ENCODE data around the gene CIRBP. TPM values are rescaled to one million over a fixed set of nuclear protein-coding genes. Genes with fewer than 3 reads are reported as not detected.
A peak's percentile ranks its signal among the peaks of the same experiment; 100 is the strongest.

CIRBP gene
- total and polyA plus RNA-seq, 2 of the 13 experiments (the other 11 are each of a cell fraction or from before 2014, with no cell fraction given), result 133 to 140 TPM

DNA sequence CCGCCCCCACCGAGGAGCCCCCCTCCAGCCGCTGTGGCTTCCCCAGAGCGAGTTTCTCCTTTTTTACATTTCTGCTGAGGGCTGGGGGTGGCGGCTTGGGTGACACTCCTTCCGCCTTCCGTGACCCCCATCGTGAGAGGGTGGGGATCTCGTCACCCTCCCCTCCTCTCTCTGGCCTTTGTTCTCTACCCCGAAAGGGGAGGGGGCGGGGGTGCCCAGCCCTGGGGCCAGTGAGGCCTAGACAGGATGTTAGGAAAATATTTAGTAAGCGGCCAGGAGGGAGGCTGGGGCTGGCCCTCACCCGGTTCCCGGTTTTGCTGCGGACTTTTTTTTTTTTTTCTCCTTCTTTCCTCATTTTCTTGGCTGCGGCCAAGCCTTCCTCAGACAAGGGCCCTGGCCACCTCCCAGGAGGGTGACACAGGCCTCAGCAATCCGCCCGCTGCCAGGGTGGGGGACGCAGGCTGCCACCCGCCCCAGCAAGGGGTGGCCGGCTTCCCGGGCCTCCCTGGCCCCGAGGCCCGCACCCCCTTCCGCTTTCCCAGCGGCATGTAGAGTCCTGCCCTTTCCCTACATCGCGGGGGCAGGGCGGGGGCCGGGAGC lies 16.8 kb upstream of the CIRBP start (continued):
- TF ChIP-seq EP300 (IDR thresholded peaks at IDR 0.05; ENCODE audit: low read depth in 2 of 2, low read length in 2 of 2) (peak in 1 of 2 experiments; percentile 60; a peak in 2 of 4 replicates), EP300 (CRISPR knock-in tag; IDR thresholded peaks at IDR 0.05; ENCODE audit: borderline replicate concordance) (no peak), THAP11 (CRISPR knock-in tag; IDR thresholded peaks at IDR 0.05) (peak; percentile 39; the same call in 1 of the 2 replicates), SPEN (CRISPR knock-in tag; IDR thresholded peaks at IDR 0.05; ENCODE audit: low read depth) (peak; percentile 74; the same call in 1 of the 2 replicates), E2F2 (CRISPR knock-in tag; IDR thresholded peaks at IDR 0.05; ENCODE audit: borderline replicate concordance) (no peak), ZNF598 (CRISPR knock-in tag; IDR thresholded peaks at IDR 0.05; ENCODE audit: borderline replicate concordance) (no peak), SAP130 (CRISPR knock-in tag; IDR thresholded peaks at IDR 0.05; ENCODE audit: low read depth) (peak; percentile 87), BORCS8-MEF2B (CRISPR knock-in tag; IDR thresholded peaks at IDR 0.05) (no peak), SAFB2 (CRISPR knock-in tag; IDR thresholded peaks at IDR 0.05; ENCODE audit: borderline replicate concordance, low read depth) (no peak), SOX5 (CRISPR knock-in tag; IDR thresholded peaks at IDR 0.05; ENCODE audit: borderline replicate concordance) (peak; percentile 83), KDM2A (CRISPR knock-in tag; IDR thresholded peaks at IDR 0.05; ENCODE audit: borderline replicate concordance, low read depth) (peak; percentile 53; the same call in 1 of the 2 replicates), NONO (IDR thresholded peaks at IDR 0.05) (no peak), NONO (CRISPR knock-in tag; conservative IDR thresholded peaks at IDR 0.05) (peak; percentile 3; the same call in 1 of the 2 replicates), ZNF335 (CRISPR knock-in tag; IDR thresholded peaks at IDR 0.05) (no peak), ZSCAN25 (CRISPR knock-in tag; IDR thresholded peaks at IDR 0.05) (no peak; the same call in 1 of the 2 replicates), TEAD3 (CRISPR knock-in tag; optimal IDR thresholded peaks at IDR 0.05; ENCODE audit: borderline replicate concordance) (peak; percentile 37), HDAC1 (CRISPR knock-in tag; IDR thresholded peaks at IDR 0.05) (peak; percentile 46; the same call in 1 of the 2 replicates), SRSF4 (IDR thresholded peaks at IDR 0.05; ENCODE audit: low read depth, low read length, poor library complexity, severe bottlenecking) (no peak), HHEX (CRISPR knock-in tag; IDR thresholded peaks at IDR 0.05) (no peak), SALL1 (CRISPR knock-in tag; IDR thresholded peaks at IDR 0.05) (peak; percentile 50; the same call in 1 of the 2 replicates), NKX3-1 (CRISPR knock-in tag; IDR thresholded peaks at IDR 0.05) (no peak), HNF4A (CRISPR knock-in tag; IDR thresholded peaks at IDR 0.05) (peak; percentile 46; the same call in 1 of the 2 replicates), MAZ (IDR thresholded peaks at IDR 0.05; ENCODE audit: borderline replicate concordance, low read depth, low read length) (peak; percentile 36; the same call in 1 of the 2 replicates), MAZ (CRISPR knock-in tag; IDR thresholded peaks at IDR 0.05; ENCODE audit: low read depth) (peak; percentile 90)
- TF ChIP-seq, protein P1, sequence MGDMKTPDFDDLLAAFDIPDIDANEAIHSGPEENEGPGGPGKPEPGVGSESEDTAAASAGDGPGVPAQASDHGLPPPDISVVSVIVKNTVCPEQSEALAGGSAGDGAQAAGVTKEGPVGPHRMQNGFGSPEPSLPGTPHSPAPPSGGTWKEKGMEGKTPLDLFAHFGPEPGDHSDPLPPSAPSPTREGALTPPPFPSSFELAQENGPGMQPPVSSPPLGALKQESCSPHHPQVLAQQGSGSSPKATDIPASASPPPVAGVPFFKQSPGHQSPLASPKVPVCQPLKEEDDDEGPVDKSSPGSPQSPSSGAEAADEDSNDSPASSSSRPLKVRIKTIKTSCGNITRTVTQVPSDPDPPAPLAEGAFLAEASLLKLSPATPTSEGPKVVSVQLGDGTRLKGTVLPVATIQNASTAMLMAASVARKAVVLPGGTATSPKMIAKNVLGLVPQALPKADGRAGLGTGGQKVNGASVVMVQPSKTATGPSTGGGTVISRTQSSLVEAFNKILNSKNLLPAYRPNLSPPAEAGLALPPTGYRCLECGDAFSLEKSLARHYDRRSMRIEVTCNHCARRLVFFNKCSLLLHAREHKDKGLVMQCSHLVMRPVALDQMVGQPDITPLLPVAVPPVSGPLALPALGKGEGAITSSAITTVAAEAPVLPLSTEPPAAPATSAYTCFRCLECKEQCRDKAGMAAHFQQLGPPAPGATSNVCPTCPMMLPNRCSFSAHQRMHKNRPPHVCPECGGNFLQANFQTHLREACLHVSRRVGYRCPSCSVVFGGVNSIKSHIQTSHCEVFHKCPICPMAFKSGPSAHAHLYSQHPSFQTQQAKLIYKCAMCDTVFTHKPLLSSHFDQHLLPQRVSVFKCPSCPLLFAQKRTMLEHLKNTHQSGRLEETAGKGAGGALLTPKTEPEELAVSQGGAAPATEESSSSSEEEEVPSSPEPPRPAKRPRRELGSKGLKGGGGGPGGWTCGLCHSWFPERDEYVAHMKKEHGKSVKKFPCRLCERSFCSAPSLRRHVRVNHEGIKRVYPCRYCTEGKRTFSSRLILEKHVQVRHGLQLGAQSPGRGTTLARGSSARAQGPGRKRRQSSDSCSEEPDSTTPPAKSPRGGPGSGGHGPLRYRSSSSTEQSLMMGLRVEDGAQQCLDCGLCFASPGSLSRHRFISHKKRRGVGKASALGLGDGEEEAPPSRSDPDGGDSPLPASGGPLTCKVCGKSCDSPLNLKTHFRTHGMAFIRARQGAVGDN (CRISPR knock-in tag; IDR thresholded peaks at IDR 0.05), result peak; percentile 8; the same call in 1 of the 2 replicates
- TF ChIP-seq, protein P2, sequence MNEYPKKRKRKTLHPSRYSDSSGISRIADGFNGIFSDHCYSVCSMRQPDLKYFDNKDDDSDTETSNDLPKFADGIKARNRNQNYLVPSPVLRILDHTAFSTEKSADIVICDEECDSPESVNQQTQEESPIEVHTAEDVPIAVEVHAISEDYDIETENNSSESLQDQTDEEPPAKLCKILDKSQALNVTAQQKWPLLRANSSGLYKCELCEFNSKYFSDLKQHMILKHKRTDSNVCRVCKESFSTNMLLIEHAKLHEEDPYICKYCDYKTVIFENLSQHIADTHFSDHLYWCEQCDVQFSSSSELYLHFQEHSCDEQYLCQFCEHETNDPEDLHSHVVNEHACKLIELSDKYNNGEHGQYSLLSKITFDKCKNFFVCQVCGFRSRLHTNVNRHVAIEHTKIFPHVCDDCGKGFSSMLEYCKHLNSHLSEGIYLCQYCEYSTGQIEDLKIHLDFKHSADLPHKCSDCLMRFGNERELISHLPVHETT (CRISPR knock-in tag; conservative IDR thresholded peaks at IDR 0.05), result peak; percentile 73

Data from HepG2 (cell line).